Hematopoietic multipotent progenitor cell treated with erythropoietin and hydrocortisone succinate and interleukin-3 and kit ligand, for 17 days (in vitro differentiated cells): Measurements from ENCODE around the gene MED14.
"Not testable (repeated sequence)": the region's sequence is repeated elsewhere in the genome, so short reads cannot be mapped to it uniquely, and the experiment has no call there.

ENCODE experiments used
- DNase-seq: peaks from one replicate; pipeline ENCODE4 v3.0.0-alpha.2; 2015; ENCODE audit warnings: low spot score

The MED14 gene

GRCh38 chrX:40735325-40736169, at the start of gene MED14:
TSS of gene MED14 (minus strand) at chrX:40735542. CDS start at chrX:40735412, 130 bp downstream.
- peak; percentile 88 for DNase-seq

GRCh38 chrX:40784516-40785151, 49.3 kb upstream of the MED14 start:
- no peak for DNase-seq

DNA sequence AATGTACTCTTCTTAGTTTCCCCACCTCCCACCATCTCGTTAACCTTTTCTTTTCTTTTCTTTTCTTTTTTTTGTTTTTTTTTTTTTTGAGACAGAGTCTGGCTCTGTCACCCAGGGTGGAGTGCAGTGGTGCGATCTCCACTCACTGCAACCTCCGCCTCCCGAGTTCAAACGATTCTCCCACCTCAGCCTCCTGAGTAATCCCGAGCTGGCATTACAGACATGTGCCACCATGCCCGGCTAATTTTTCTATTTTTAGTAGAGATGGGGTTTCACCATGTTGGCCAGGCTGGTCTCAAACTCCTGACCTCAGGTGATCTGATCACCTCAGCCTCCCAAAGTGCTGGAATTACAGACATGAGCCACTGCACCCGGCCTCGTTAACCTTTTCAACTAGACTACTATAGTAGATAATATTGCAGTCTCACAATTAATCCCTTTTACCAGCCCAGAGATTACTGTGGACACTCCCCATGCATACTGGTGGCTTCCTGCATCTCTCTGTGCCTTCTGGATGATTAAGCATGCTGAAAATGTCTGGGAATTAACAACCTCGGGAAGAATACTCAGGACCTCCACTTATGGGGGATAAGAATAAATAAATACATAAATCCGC, 47.4 kb upstream of the MED14 start:
- DNase-seq = not testable (repeated sequence)

DNA sequence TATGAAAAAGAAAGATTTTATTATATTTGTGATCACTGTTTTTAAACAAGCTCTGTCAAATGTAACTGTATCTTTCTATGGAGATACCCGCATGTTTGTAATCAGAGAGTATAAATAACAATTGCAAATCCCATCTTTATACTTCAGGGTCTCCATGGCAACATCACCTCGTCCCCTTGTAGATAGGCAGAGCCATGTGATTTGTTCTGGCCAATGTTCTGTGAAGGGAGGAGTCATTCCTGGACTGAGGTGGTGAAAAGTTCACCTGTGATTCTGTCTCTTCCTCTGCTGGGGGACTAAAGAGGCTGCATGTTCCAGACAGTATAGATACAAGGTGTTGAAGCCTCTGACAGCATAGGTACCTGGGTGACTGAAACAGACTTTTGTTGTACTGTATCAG, 45.6 kb upstream of the MED14 start:
- no peak for DNase-seq

DNA sequence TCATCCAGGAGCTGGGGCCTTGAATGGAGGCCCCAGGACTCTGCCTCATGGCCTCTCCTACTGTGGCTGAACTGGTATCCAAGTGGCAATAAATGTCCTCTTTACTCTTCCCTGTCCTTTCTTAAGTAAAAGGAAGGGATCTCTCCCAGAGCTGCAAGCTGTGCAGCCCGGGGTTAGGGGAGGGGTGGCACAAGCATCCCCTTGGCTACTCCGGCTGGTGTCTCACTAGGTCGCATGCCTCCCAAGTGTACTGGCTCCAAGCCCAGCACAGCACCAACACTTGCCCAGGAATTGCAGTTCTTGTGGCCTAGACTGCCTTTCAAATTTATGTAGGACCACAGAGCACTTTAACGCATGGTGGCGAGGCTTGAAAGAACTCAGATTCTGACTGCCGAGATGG, 44.7 kb upstream of the MED14 start:
- DNase-seq = no peak

DNA sequence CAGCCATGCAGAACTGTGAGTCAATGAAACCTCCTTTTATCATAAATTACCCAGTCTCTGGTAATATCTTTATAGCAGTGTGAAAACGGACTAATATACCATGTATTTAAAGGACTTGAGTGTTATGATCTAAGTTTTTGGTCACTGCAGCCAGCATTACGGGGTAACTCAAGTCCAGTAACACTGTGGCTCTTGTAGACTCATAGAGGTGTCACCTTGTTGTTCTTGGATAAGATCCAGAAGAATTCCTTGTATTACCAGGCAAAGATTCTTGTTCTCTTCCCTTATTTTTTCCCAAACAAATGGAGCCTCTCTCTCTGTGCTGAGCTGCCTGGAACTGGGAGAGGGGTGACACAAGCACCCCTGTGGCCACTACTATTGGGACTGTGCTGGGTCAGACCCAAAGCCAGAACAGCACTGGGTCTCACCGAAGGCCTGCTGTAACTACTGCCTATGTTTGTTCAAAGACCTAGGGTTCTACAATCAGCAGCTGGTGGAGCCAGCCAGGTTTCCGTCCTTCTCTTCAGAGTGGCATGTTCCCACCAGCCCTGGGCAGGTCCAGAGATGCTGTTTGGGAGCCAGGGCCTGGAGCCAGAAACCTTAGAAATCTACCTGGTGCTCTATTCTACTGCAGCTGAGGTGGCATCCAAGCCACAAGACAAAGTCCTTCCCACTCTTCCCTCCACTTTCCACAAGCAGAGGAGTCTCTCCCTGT, 43.7 kb upstream of the MED14 start:
- no peak for DNase-seq

DNA sequence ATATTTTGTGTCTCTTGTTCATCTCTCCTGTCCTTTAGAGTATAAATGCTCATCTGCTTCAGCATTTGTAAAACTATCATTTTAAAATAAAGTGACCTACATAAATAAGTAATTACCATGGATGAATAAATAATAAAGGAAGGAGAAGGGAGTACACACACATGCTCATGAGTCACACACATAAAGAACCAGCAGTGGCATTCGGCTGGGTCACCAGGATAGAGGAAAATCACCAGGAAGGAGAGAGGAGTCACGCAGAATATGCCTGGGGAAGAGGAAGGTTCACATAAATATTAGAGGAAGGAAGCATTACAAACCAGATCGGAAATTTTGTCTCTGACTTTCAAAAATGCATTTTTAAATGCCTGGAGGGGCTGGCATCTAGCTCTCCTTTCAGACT, 38.5 kb upstream of the MED14 start:
- DNase-seq = no peak

DNA sequence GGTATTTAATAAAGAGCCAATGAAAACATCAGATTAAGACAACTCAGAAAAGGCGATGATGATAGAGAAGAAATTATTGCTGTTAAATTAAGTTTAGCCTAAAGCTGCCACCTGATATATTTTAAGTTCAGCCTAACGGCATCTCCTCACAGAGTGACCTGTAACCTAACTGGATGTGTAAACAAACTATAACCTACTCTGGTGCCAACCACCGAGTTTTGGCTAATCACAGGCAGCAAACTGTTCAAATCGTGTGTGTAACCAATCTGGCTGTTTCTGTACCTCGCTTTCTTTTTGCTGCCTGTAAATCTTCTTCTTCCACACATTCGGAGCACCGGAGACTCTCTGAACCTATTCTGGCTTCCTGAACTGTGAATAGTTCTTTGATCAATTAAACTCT, 37.8 kb upstream of the MED14 start:
- DNase-seq = no peak

DNA sequence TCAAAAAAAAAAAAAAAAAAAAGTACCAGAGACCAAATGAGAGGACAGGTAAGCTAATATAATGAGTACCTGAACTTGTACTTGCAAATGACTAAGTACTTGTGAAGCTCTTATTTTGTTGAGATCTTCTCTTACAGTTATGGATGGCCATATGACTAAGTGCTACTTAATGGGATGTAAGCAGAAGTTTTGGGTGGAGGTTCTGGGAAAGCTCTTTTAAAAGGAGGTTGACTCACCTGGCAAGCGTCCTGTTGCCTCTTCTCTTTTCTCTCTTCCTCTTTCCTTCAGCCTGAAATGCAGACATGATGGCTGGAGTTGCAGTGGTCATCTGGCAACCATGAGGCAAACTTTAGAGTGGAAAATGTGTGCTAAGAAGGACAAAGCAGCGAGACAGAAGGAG, 36.9 kb upstream of the MED14 start:
- DNase-seq = no peak

DNA sequence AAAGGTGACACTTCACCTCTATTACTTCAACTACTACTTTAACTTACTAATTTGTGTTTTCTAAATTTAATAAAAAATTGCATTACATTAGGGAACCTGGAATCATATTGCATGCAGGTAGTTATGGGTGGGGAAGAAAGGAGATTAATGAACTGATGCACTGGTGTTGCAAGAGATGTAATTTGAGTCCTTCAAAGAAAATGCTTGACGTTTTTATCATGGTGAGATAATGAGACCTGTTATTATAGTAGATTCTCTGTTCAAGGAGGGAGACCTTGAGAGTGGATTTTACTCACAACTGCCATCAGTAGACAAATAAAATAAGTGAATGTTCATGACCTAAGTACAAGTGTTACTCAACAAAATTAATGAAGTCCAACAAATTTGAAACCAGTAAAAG, 26.4 kb upstream of the MED14 start:
- DNase-seq = no peak

- DNase-seq = no peak
Observed at GRCh38 chrX:40759374-40759773, 24.0 kb upstream of the MED14 start.

GRCh38 chrX:40757058-40757457, 21.7 kb upstream of the MED14 start:
- no peak for DNase-seq

GRCh38 chrX:40755291-40756249, 20.2 kb upstream of the MED14 start:
- no peak for DNase-seq

- no peak for DNase-seq
Observed at GRCh38 chrX:40749681-40750494, 14.5 kb upstream of the MED14 start.

DNA sequence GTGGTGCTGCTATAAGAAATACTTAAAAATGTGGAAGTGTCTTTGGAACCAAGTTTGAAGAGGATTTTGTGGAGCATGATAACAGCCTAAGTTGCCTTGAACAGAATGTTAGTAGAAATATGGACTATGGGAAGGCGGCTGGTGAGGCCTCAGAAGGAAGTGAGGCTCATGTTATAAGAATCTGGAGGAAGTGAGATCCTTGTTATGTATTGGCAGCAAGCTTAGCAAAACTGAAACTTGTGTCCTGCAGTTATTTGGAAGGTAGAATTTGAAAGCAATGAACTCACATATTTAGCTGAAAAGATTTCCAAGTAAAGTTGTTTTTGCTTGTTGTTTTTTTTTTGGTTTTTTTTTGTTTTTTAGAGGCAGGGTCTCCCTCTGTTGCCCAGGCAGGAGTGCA, 13.6 kb upstream of the MED14 start:
- DNase-seq = no peak

DNA sequence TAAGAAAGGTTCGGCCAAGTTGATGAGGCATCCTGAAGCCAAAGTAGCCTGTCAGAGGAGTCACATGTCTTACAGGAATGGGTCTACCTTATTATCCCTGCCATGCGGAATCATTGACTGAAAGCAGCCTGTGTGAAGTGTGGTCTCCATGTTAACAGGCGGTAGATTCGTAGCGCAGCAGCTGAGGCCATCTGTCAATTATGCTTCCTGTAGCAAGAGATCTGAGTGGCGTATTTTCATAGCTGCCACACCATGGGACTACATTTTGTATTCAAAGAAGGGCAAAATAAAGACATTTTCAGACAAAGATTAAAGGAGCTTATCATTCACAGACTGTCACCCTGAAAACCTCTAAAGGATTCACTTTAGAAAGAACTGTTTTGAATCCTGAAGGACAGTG, 11.2 kb upstream of the MED14 start:
- no peak for DNase-seq

- DNase-seq = no peak
Observed at GRCh38 chrX:40736170-40736505, 796 bp upstream of the MED14 start.

DNA sequence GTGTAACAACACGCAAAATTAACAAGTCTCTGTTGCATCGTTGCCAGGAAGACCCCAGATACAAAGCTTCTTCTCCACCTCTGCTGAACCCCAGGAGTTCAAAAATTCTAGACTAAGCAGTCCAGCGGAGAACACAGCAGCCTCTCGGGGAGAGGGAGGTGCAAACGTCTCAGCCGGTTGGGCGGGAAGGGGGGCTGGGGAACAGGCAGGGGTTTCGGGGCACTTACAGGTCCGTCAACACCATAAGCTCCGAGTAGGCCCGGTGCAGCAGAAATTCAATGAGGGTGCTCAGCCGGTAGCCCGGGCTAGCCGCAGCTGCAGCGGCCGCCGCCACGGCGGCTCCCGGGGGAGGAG, 394 bp downstream of the MED14 start:
- no peak for DNase-seq

DNA sequence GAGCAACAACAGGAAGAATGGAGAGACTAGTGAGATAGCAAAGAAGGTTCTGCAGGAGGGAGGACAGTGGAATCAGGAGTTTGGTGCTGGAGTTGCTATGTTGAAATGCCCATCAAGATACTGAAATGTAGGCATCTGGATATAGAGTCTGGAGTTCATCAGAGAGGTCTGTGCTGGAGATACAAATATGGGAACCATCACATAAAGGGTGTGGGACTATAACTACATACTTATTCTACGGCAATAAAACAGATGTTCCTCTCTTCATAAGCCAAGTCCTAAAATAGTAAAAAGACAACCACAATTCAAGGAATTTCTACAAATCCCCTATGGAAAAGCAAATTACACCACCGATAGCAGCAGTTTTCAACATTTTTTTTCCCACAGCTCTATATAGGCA, 1.6 kb downstream of the MED14 start:
- no peak for DNase-seq

GRCh38 chrX:40732499-40732898, 2.8 kb downstream of the MED14 start:
- not testable (repeated sequence) for DNase-seq
